GM12892 (cell line): Measurements from ENCODE around the gene NFATC4.

Experiments
- POLR2A ChIP-seq: IDR thresholded peaks from 2 replicates; pipeline ENCODE4 v1.6.1; 2011; ENCODE audit warnings: low read depth, low read length, control low read depth
- POLR2AphosphoS5 ChIP-seq: IDR thresholded peaks from 2 replicates; pipeline ENCODE4 v1.6.1; 2011; ENCODE audit warnings: low read depth, low read length, control low read depth

DNA sequence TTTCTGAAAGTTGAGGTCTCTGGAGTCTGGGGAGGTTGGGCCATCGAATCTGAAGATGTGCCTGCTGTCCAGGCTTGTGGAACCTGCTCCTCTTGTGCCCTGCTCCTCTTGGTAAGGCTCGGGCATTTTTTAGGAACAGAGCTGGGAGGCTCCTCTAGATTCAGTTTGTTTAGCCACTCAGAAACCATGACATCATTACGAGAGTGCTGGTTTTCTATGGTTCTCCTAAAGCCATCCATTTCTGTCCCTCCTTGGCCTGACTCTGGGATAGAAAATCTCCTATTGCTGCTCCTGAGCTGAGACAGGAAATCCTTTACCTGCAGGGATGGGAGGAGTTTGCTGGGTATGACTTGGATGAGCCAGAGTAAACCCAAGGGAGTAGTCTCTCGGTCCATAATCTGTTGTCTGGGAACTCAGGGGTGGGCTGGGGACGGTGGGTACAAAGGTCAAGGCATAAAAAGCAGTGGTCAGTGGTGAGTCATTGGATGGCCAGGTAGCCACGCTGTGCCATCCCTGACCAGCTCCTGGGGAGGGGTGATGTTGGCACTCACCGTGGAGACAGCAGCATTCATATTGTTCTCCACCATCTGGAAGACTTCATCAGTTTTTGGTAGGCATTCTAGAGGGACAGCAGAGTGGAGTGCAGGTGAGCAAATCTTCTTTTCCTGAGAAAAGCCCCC is 30.7 kb upstream of the NFATC4 start:
- TF ChIP-seq POLR2A (no peak), POLR2AphosphoS5 (no peak)
